AG09319 (cell line): ENCODE measurements around the gene TPP2.

Source experiments
- DNase-seq: peaks from one replicate; pipeline ENCODE4 v3.0.0-alpha.2; 2010; ENCODE audit warnings: low read depth; ENCODE audit errors: extremely low read depth
- CTCF ChIP-seq: IDR thresholded peaks from 2 replicates; pipeline ENCODE4 v1.5.1; 2011; ENCODE audit warnings: low read depth, mild to moderate bottlenecking, inconsistent platforms, low read length, moderate library complexity

TPP2 gene

GRCh38 chr13:102580552-102581169 lies 16.1 kb upstream of the TPP2 start:
- TF ChIP-seq CTCF: peak; percentile 72
- DNase-seq: no peak

- DNase-seq: no peak
Observed at GRCh38 chr13:102582256-102582655, 14.5 kb upstream of the TPP2 start.

GRCh38 chr13:102584434-102584833 lies 12.4 kb upstream of the TPP2 start:
- DNase-seq: no peak
- no peak for TF ChIP-seq CTCF

More at GRCh38 chr13:102582256-102582655, 14.5 kb upstream of the TPP2 start:
- TF ChIP-seq CTCF: no peak

GRCh38 chr13:102586615-102587014 lies 10.2 kb upstream of the TPP2 start:
- TF ChIP-seq CTCF: no peak
- DNase-seq: no peak

- TF ChIP-seq CTCF: no peak
- no peak for DNase-seq
Observed at GRCh38 chr13:102587916-102588315, 8.9 kb upstream of the TPP2 start.

- TF ChIP-seq CTCF: no peak
- DNase-seq: no peak
Observed at GRCh38 chr13:102589301-102589822, 7.4 kb upstream of the TPP2 start.

GRCh38 chr13:102591988-102592781 lies 4.6 kb upstream of the TPP2 start:
- peak; percentile 77 for TF ChIP-seq CTCF
- DNase-seq: peak; percentile 44
